Measurements from ENCODE around the gene TSBP1. TPM values are rescaled to one million over a fixed set of nuclear protein-coding genes. Genes with fewer than 3 reads are reported as not detected.
"Not testable (repeated sequence)": the region's sequence is repeated elsewhere in the genome, so short reads cannot be mapped to it uniquely, and the experiment has no call there.

Gene TSBP1
- total RNA-seq, 4 donors from 2014 or later, result not detected

DNA sequence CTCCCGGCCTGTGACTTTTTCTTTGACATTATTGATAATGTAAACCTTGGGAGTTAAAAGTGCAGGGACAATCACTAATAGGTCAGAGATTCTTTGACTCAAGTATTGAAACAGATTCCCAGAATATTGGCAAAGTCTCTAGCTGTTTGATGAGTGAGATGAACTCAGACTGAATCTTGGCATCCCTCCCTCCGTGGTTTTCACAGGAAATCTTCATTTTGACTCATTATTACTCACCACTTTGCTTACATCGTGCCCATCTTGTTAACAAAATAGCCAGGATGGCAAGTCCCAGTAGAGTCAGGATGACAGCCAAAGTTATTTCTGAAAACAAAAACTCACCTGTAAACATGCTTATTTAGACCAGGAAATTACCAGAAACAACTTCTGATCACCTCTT lies 2.0 kb downstream of the TSBP1 start:
- H3K27ac ChIP-seq, result no peak overlapping the region
- 51 to 54% methylated on average over 3 of the region's 3 CpGs for WGBS, 2 donors
- no peaks in the 10 kb centered on the region for H3K4me1 ChIP-seq
- H3K4me3 ChIP-seq, result no peak overlapping the region
- H3K36me3 ChIP-seq, result no peaks in the 10 kb centered on the region
- H3K9me3 ChIP-seq, result no peaks in the 10 kb centered on the region
- DNase-seq (ENCODE audit: low spot score in 2 of 2), result no peak
- no peaks in the 10 kb centered on the region for H3K27me3 ChIP-seq
- no peak for TF ChIP-seq POLR2A (IDR thresholded peaks at IDR 0.05)
- TF ChIP-seq EP300 (IDR thresholded peaks at IDR 0.05), result no peak
- TF ChIP-seq, protein P1, sequence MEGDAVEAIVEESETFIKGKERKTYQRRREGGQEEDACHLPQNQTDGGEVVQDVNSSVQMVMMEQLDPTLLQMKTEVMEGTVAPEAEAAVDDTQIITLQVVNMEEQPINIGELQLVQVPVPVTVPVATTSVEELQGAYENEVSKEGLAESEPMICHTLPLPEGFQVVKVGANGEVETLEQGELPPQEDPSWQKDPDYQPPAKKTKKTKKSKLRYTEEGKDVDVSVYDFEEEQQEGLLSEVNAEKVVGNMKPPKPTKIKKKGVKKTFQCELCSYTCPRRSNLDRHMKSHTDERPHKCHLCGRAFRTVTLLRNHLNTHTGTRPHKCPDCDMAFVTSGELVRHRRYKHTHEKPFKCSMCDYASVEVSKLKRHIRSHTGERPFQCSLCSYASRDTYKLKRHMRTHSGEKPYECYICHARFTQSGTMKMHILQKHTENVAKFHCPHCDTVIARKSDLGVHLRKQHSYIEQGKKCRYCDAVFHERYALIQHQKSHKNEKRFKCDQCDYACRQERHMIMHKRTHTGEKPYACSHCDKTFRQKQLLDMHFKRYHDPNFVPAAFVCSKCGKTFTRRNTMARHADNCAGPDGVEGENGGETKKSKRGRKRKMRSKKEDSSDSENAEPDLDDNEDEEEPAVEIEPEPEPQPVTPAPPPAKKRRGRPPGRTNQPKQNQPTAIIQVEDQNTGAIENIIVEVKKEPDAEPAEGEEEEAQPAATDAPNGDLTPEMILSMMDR (IDR thresholded peaks at IDR 0.05), result no peak

DNA sequence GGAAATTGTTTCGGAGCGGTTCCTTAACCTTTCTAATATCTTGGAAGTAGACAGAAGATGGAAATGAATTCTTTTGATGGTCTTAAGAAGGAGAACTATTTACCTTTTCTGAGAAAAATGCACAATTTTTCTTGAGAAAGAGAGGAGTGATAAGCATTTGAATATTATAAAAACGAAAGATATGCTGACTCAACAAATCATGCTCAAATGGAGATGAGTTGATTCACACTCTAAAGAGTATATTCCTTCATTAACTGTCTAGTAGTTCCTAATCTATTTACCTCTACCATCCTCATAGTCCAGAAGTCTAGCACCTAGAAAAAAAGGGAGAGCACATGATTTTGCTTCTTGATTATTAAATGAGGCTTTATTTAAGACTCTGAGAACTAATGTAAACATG lies 4.1 kb downstream of the TSBP1 start:
- Histone ChIP-seq H3K4me3 (no peak overlapping the region), H3K4me1 (no peaks in the 10 kb centered on the region), H3K27ac (no peak overlapping the region), H3K9me3 (peaks cover 0 to 3% (median 0%) of the 10 kb centered on the region in 4 donors), H3K36me3 (no peaks in the 10 kb centered on the region), H3K27me3 (no peaks in the 10 kb centered on the region)
- DNase-seq (ENCODE audit: low spot score in 2 of 2), result no peak
- TF ChIP-seq POLR2A (IDR thresholded peaks at IDR 0.05) (no peak), EP300 (IDR thresholded peaks at IDR 0.05) (no peak)
- TF ChIP-seq, protein P1 (IDR thresholded peaks at IDR 0.05), result no peak
- WGBS, 2 donors, result 92% methylated on average over 3 of the region's 3 CpGs

DNA sequence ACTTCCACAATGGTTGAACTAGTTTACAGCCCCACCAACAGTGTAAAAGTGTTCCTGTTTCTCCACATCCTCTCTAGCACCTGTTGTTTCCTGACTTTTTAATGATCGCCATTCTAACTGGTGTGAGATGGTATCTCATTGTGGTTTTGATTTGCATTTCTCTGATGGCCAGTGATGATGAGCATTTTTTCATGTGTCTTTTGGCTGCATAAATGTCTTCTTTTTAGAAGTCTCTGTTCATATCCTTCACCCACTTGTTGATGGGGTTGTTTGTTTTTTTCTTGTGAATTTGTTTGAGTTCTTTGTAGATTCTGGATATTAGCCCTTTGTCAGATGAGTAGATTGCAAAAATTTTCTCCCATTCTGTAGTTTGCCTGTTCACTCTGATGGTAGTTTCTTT lies 12.5 kb downstream of the TSBP1 start:
- H3K36me3 ChIP-seq, result not testable (repeated sequence)
- WGBS, 2 donors, result 71 to 88% methylated on average over 1 of the region's 1 CpG

DNA sequence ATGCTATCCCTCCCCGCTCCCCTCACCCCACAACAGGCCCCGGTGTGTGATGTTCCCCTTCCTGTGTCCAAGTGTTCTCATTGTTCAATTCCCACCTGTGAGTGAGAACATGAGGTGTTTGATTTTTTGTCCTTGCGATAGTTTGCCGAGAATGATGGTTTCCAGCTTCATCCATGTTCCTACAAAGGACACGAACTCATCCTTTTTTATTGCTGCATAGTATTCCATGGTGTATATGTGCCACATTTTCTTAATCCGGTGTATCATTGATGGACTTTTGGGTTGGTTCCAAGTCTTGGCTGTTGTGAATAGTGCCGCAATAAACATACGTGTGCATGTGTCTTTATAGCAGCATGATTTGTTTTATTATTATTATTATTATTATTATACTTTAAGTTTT lies 13.2 kb downstream of the TSBP1 start:
- not testable (repeated sequence) for DNase-seq (ENCODE audit: low spot score in 2 of 2); H3K4me1 ChIP-seq; H3K27me3 ChIP-seq; H3K4me3 ChIP-seq; H3K27ac ChIP-seq; H3K36me3 ChIP-seq; H3K9me3 ChIP-seq
- 74 to 75% methylated on average over 8 of the region's 8 CpGs for WGBS, 2 donors

More for the DNA sequence above, 12.5 kb downstream of the TSBP1 start:
- not testable (repeated sequence) for H3K9me3 ChIP-seq; H3K27me3 ChIP-seq; DNase-seq (ENCODE audit: low spot score in 2 of 2); H3K4me1 ChIP-seq; H3K4me3 ChIP-seq; H3K27ac ChIP-seq

DNA sequence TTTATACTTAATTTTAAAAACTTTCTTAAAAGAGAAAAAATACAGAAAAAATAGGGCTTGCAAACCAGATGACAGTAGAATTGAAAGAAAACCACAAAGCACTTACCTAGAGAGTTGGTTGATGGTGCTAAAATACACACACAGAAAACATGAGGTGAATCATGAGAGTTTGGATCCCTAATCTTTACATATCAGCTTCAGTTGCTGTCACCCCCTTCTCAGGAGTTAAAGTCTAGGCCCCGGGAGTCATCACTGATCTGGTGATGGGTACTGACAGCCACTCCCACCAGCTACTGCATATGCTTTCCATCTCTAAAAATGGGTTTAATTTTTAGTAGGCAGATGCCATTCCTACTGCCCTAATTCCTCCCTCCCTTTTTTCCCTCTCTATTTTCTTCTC lies 16.7 kb downstream of the TSBP1 start:
- Histone ChIP-seq H3K4me1 (no peaks in the 10 kb centered on the region), H3K9me3 (no peaks in the 10 kb centered on the region), H3K27me3 (no peaks in the 10 kb centered on the region), H3K27ac (no peak overlapping the region), H3K4me3 (no peak overlapping the region), H3K36me3 (no peaks in the 10 kb centered on the region)
- TF ChIP-seq, protein P1 (IDR thresholded peaks at IDR 0.05), result no peak
- TF ChIP-seq POLR2A (IDR thresholded peaks at IDR 0.05), result no peak
- no peak for TF ChIP-seq EP300 (IDR thresholded peaks at IDR 0.05)
- no peak for DNase-seq (ENCODE audit: low spot score in 2 of 2)
- 67 to 90% methylated on average over 1 of the region's 1 CpG for WGBS, 2 donors

DNA sequence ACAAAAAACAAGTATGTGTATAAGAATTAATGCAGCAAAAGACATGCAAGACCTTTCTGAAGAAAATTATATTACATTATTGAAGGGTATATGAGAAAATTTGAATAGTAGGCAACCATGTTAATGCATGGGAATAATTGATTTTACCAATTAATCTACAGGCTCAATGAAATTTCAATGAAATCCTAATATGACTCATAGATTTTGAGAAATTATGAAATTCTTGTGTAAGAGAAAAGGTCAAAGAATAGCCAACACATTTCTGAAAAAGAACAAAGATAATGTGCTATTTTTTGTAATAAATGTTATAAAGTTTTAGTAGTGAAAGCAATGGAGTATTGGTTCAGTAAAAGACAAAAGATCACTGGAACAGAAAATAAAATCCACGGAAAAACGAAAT lies 18.4 kb downstream of the TSBP1 start:
- H3K36me3 ChIP-seq, result no peaks in the 10 kb centered on the region
- H3K9me3 ChIP-seq, result no peaks in the 10 kb centered on the region
- no peaks in the 10 kb centered on the region for H3K4me1 ChIP-seq
- DNase-seq (ENCODE audit: low spot score in 2 of 2), result no peak
- no peak overlapping the region for H3K27ac ChIP-seq
- no peaks in the 10 kb centered on the region for H3K27me3 ChIP-seq
- WGBS, 2 donors, result 84 to 86% methylated on average over 2 of the region's 2 CpGs
- H3K4me3 ChIP-seq, result no peak overlapping the region
- TF ChIP-seq POLR2A (IDR thresholded peaks at IDR 0.05), result no peak
- no peak for TF ChIP-seq EP300 (IDR thresholded peaks at IDR 0.05)

DNA sequence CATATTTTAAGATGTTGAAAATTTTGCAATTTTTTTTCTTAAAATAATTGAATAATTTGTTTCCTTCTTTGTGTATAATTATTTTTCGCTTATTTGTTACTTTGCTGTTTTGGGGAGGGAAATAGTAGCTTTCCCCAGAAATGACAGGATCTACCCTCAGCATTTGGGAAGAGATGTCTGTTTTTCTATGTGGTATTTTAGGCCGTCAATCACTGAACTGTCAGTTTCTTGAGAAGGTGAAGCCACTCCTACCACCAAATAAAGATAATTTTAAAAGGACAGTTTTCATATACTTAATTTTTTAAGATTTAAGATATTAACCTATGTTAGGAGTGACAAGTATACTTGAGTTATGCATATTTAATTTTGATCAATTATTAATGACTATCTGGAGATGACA lies 31.5 kb downstream of the TSBP1 start:
- WGBS, 2 donors, result 53 to 83% methylated on average over 2 of the region's 2 CpGs
- H3K27ac ChIP-seq, result no peak overlapping the region
- no peak for DNase-seq (ENCODE audit: low spot score in 2 of 2)
- H3K36me3 ChIP-seq, result no peaks in the 10 kb centered on the region
- H3K9me3 ChIP-seq, result no peaks in the 10 kb centered on the region
- H3K4me3 ChIP-seq, result no peak overlapping the region
- no peaks in the 10 kb centered on the region for H3K4me1 ChIP-seq
- TF ChIP-seq POLR2A (IDR thresholded peaks at IDR 0.05) (no peak), EP300 (IDR thresholded peaks at IDR 0.05) (no peak)
- TF ChIP-seq, protein P1 (IDR thresholded peaks at IDR 0.05), result no peak
- H3K27me3 ChIP-seq, result no peaks in the 10 kb centered on the region
